Ovary (tissue), 9 donors: Measurements from ENCODE around the gene MYO5B. TPM values are rescaled to one million over a fixed set of nuclear protein-coding genes. Genes with fewer than 3 reads are reported as not detected.

ENCODE experiments used
- DNase-seq, 5 donors: peaks; one replicate each; pipeline ENCODE4 v3.0.0-alpha.2; 2019 to 2020
- H3K27ac ChIP-seq, 2 donors: fragments of 200-600 bp; one replicate each; pipeline versions ENCODE4 v1.5.1 to v1.8.0; 2019 to 2022
- H3K27me3 ChIP-seq: fragments of 200-600 bp; one replicate; pipeline ENCODE4 v1.8.0; 2022
- H3K36me3 ChIP-seq: fragments of 200-600 bp; sonication (generic); one replicate; pipeline ENCODE4 v1.5.1; 2019
- H3K4me1 ChIP-seq: one replicate; pipeline ENCODE4 v1.8.1; 2013; ENCODE audit warnings: mild to moderate bottlenecking, moderate library complexity; ENCODE audit not compliant: insufficient read depth
- H3K4me3 ChIP-seq: fragments of 200-600 bp; sonication (generic); one replicate; pipeline ENCODE4 v1.5.1; 2017
- H3K9me3 ChIP-seq, 2 donors: fragments of 200-600 bp in 1 of 2; sonication (generic) in 1 of 2; one replicate each; pipeline versions ENCODE4 v1.5.1 to v1.8.1; 2013 to 2019; ENCODE audit warnings: mild to moderate bottlenecking in 1 of 2, moderate library complexity in 1 of 2
- CTCF ChIP-seq, 3 donors: fragments of 450-650 bp in 2 of 3; fragments of 200-600 bp in 1 of 3; IDR thresholded peaks; one replicate each; pipeline versions ENCODE4 v1.5.1 to v1.8.0; 2016 to 2022; ENCODE audit warnings: antibody characterized with exemption in 3 of 3, mild to moderate bottlenecking in 1 of 3
- EP300 ChIP-seq: sonication (generic); formaldehyde crosslinking; IDR thresholded peaks from one replicate; pipeline ENCODE4 v1.6.1; 2017; ENCODE audit warnings: antibody characterized with exemption
- POLR2A ChIP-seq: fragments of 450-650 bp; IDR thresholded peaks from one replicate; pipeline ENCODE4 v1.6.1; 2017; ENCODE audit warnings: antibody characterized with exemption, mild to moderate bottlenecking, moderate library complexity
- WGBS, 3 donors: extraction: QIAGEN DNeasy Blood & Tissue Kit in 1 of 3; methylation state at CpG; one replicate each; pipeline versions ENCODE4 v1.1.5 to v1.1.7; 2013 to 2017; 5-methylcytosine and 5-hydroxymethylcytosine counted together
- intact Hi-C, 4 donors: fragments of 100-400 bp; cut with DNase I; formaldehyde crosslinking; loops; one replicate each; pipeline versions ENCODE4 v1.11.0 to v1.15.1; 2022 to 2023
- polyA plus RNA-seq, 2 donors: library from polyadenylated mRNA; stranded (reverse); fragments of 200-250 nt in 1 of 2; fragments of 350-450 nt in 1 of 2; fragmentation: Illumina TruSeq in 1 of 2; extraction: RNeasy Lipid Tissue Mini Kit (QIAGEN cat#74804) in 1 of 2; gene quantifications; one replicate each; pipeline ENCODE4 v1.2.3, GENCODE V29; 2013 to 2014
- total RNA-seq, 7 donors: library from RNA; depleted of rRNA in 2 of 7; stranded (reverse); fragments of >200 nt in 2 of 7; fragmentation: NEBNext Ultra II Directional in 3 of 7; extraction: Animal tissue kit (Norgen Biotek cat#: 25700) in 3 of 7; gene quantifications; one replicate each; pipeline versions ENCODE4 v1.1.0 to v1.2.4, GENCODE V29; 2016 to 2023
- donor health status: DM: no; HTN: no; CAD: no; lungs with moderate emphysema.
- donor health status: DM: no; HTN: no; CAD: no.
- donor health status: Bipolar disorder and iron deficiency.
- donor health status: DM: yes; HTN: yes; CAD: no.
- donor health status: DM: no; HTN: no; CAD: no.
- donor health status: DM: yes; HTN: yes; CAD: no.

The MYO5B gene
- total and polyA plus RNA-seq, 9 donors, result 0.25 to 25.5 (median 1.5) TPM

- intact Hi-C loops, result no loop called here
- DNase-seq, result no peak
- no peak for TF ChIP-seq POLR2A
- TF ChIP-seq EP300, result no peak
- TF ChIP-seq CTCF (IDR thresholded peaks at IDR 0.05), result no peak
- Histone ChIP-seq H3K27me3 (no peaks in the 10 kb centered on the region), H3K27ac (no peak overlapping the region), H3K4me1 (no peaks in the 10 kb centered on the region), H3K9me3 (no peaks in the 10 kb centered on the region), H3K4me3 (no peak overlapping the region), H3K36me3 (no peaks in the 10 kb centered on the region)
- 85 to 93% (median 87%) methylated on average over 1 of the region's 1 CpG for WGBS, 3 donors
These were observed 8.6 kb downstream of the MYO5B start for GRCh38 chr18:50186385-50186784.

- 78 to 84% (median 83%) methylated on average over 5 of the region's 5 CpGs for WGBS, 3 donors
- no peaks in the 10 kb centered on the region for H3K36me3 ChIP-seq
- no peak overlapping the region for H3K4me3 ChIP-seq
- no peak for DNase-seq
- intact Hi-C loops, result no loop called here
- no peaks in the 10 kb centered on the region for H3K9me3 ChIP-seq
- H3K27me3 ChIP-seq, result no peaks in the 10 kb centered on the region
- H3K27ac ChIP-seq, result no peak overlapping the region
- H3K4me1 ChIP-seq, result no peaks in the 10 kb centered on the region
- no peak for TF ChIP-seq EP300
- TF ChIP-seq CTCF (IDR thresholded peaks at IDR 0.05), result no peak
- TF ChIP-seq POLR2A, result no peak
These were observed 11.4 kb downstream of the MYO5B start for GRCh38 chr18:50183556-50183955.

- TF ChIP-seq POLR2A (no peak), EP300 (no peak), CTCF (IDR thresholded peaks at IDR 0.05) (no peak)
These were observed 12.4 kb downstream of the MYO5B start for GRCh38 chr18:50182511-50182910.

GRCh38 chr18:50181590-50181989, 13.4 kb downstream of the MYO5B start:
- intact Hi-C loops, result no loop called here
- Histone ChIP-seq H3K27me3 (no peaks in the 10 kb centered on the region), H3K4me1 (no peaks in the 10 kb centered on the region), H3K4me3 (no peak overlapping the region), H3K27ac (no peak overlapping the region), H3K36me3 (no peaks in the 10 kb centered on the region), H3K9me3 (no peaks in the 10 kb centered on the region)
- TF ChIP-seq POLR2A (no peak), EP300 (no peak), CTCF (IDR thresholded peaks at IDR 0.05) (no peak)
- 39 to 65% (median 64%) methylated on average over 2 of the region's 2 CpGs for WGBS, 3 donors
- DNase-seq, result no peak

More at GRCh38 chr18:50182511-50182910, 12.4 kb downstream of the MYO5B start:
- Histone ChIP-seq H3K36me3 (no peaks in the 10 kb centered on the region), H3K4me1 (no peaks in the 10 kb centered on the region), H3K27ac (no peak overlapping the region), H3K4me3 (no peak overlapping the region), H3K9me3 (no peaks in the 10 kb centered on the region), H3K27me3 (no peaks in the 10 kb centered on the region)
- 3 to 28% (median 5%) methylated on average over 1 of the region's 1 CpG for WGBS, 3 donors
- no peak for DNase-seq
- intact Hi-C loops, result no loop called here
